Hematopoietic multipotent progenitor cell treated with erythropoietin and hydrocortisone succinate and interleukin-3 and kit ligand, for 6 days (in vitro differentiated cells): Measurements from ENCODE around the gene NEK2.
"Not testable (repeated sequence)": the region's sequence is repeated elsewhere in the genome, so short reads cannot be mapped to it uniquely, and the experiment has no call there.

Source experiments
- DNase-seq: peaks from one replicate; pipeline ENCODE4 v3.0.0-alpha.2; 2015

The NEK2 gene

GRCh38 chr1:211648980-211649934 is 26.2 kb downstream of the NEK2 start:
- DNase-seq = no peak

- DNase-seq = no peak
Observed at GRCh38 chr1:211648336-211648735, 27.1 kb downstream of the NEK2 start.

GRCh38 chr1:211647711-211648121 is 27.7 kb downstream of the NEK2 start:
- DNase-seq = no peak

GRCh38 chr1:211646566-211646965 is 28.9 kb downstream of the NEK2 start:
- DNase-seq = no peak

GRCh38 chr1:211645601-211646000 is 29.8 kb downstream of the NEK2 start:
- DNase-seq = not testable (repeated sequence)

GRCh38 chr1:211644653-211645052 is 30.8 kb downstream of the NEK2 start:
- no peak for DNase-seq

- DNase-seq = no peak
Observed at GRCh38 chr1:211643324-211644212, 31.9 kb downstream of the NEK2 start.

- no peak for DNase-seq
Observed at GRCh38 chr1:211642870-211643269, 32.6 kb downstream of the NEK2 start.

- no peak for DNase-seq
Observed at GRCh38 chr1:211641942-211642341, 33.5 kb downstream of the NEK2 start.

- no peak for DNase-seq
Observed at GRCh38 chr1:211641044-211641800, 34.2 kb downstream of the NEK2 start.

GRCh38 chr1:211640301-211640630 is 35.2 kb downstream of the NEK2 start:
- DNase-seq = no peak

- DNase-seq = no peak
Observed at GRCh38 chr1:211639475-211640300, 35.7 kb downstream of the NEK2 start.

GRCh38 chr1:211638689-211639101 is 36.7 kb downstream of the NEK2 start:
- DNase-seq = no peak

GRCh38 chr1:211638246-211638645 is 37.2 kb downstream of the NEK2 start:
- DNase-seq = no peak

- DNase-seq = no peak
Observed at GRCh38 chr1:211637066-211637465, 38.4 kb downstream of the NEK2 start.

GRCh38 chr1:211636575-211637029 is 38.8 kb downstream of the NEK2 start:
- not testable (repeated sequence) for DNase-seq

- no peak for DNase-seq
Observed at GRCh38 chr1:211635597-211636205, 39.7 kb downstream of the NEK2 start.

- DNase-seq = no peak
Observed at GRCh38 chr1:211634931-211635330, 40.5 kb downstream of the NEK2 start.

- DNase-seq = no peak
Observed at GRCh38 chr1:211634461-211634860, 41.0 kb downstream of the NEK2 start.

- no peak for DNase-seq
Observed at GRCh38 chr1:211633524-211633846, 41.9 kb downstream of the NEK2 start.

- DNase-seq = no peak
Observed at GRCh38 chr1:211632808-211633523, 42.5 kb downstream of the NEK2 start.
